Measurements from ENCODE around the gene ARIH2. TPM values are rescaled to one million over a fixed set of nuclear protein-coding genes. Genes with fewer than 3 reads are reported as not detected.

ARIH2 gene
- total RNA-seq, 4 donors from 2014 or later = 92.2 to 143 (median 123) TPM

DNA sequence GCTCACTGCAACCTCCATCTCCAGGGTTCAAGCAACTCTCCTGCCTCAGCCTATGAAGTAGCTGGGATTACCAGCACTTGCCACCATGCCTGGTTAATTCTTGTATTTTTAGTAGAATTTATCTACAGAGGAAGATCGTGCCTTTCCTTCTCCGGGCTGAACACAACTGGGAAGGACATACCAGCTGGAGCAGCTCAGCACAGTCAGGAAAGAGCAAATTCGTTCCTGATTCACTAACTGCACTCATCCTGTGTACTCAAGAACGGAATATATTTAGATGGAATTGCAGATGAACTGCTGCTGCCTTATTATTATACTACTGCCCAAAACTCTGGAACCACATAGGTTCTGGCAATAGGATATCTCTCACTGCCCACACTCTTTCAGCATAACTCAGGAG is 44.3 kb downstream of the ARIH2 start:
- peaks cover 0 to 74% of the 10 kb centered on the region in 2 donors for H3K36me3 ChIP-seq

DNA sequence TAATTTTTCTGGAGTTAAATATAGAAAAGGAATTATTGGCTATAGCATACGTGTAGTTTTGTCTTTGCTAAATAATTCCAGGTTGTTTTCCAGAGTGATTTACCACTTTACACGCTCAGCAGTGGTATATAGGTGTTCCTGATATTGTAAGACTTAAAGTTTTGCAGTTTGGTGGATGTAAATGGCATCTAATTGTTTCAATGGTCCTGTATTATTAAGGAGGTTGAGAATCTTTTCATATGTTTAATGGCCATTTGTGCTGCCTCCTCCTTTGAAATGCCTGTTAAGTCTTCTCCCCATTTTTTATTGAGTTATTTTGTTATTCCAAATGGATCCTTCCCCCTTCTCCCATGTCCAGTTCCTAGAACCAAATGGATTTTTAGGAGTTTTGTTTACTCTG is 44.9 kb downstream of the ARIH2 start:
- Histone ChIP-seq H3K9me3 (no peaks in the 10 kb centered on the region), H3K27ac (no peak overlapping the region), H3K27me3 (no peaks in the 10 kb centered on the region), H3K4me1 (no peaks in the 10 kb centered on the region), H3K4me3 (no peak overlapping the region), H3K36me3 (peaks cover 2 to 74% of the 10 kb centered on the region in 2 donors)
- TF ChIP-seq POLR2AphosphoS5 (IDR thresholded peaks at IDR 0.05) = no peak
- no peak for TF ChIP-seq POLR2A (IDR thresholded peaks at IDR 0.05)
- TF ChIP-seq EP300 (IDR thresholded peaks at IDR 0.05) = no peak
- TF ChIP-seq, protein P1, sequence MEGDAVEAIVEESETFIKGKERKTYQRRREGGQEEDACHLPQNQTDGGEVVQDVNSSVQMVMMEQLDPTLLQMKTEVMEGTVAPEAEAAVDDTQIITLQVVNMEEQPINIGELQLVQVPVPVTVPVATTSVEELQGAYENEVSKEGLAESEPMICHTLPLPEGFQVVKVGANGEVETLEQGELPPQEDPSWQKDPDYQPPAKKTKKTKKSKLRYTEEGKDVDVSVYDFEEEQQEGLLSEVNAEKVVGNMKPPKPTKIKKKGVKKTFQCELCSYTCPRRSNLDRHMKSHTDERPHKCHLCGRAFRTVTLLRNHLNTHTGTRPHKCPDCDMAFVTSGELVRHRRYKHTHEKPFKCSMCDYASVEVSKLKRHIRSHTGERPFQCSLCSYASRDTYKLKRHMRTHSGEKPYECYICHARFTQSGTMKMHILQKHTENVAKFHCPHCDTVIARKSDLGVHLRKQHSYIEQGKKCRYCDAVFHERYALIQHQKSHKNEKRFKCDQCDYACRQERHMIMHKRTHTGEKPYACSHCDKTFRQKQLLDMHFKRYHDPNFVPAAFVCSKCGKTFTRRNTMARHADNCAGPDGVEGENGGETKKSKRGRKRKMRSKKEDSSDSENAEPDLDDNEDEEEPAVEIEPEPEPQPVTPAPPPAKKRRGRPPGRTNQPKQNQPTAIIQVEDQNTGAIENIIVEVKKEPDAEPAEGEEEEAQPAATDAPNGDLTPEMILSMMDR (IDR thresholded peaks at IDR 0.05) = no peak
- WGBS, 2 donors (ENCODE audit: low coverage in 1 of 2) = 56 to 60% methylated on average over 2 of the region's 2 CpGs
- ATAC-seq = no peak

More for the DNA sequence above, 44.3 kb downstream of the ARIH2 start:
- WGBS, 2 donors (ENCODE audit: low coverage in 1 of 2) = 33 to 80% methylated on average over 1 to 3 of the region's 4 CpGs
- no peak for TF ChIP-seq POLR2AphosphoS5 (IDR thresholded peaks at IDR 0.05)
- no peak for TF ChIP-seq EP300 (IDR thresholded peaks at IDR 0.05)
- TF ChIP-seq, protein P1 (IDR thresholded peaks at IDR 0.05) = no peak
- TF ChIP-seq POLR2A (IDR thresholded peaks at IDR 0.05) = no peak
- no peaks in the 10 kb centered on the region for H3K9me3 ChIP-seq
- H3K4me3 ChIP-seq = no peak overlapping the region
- no peaks in the 10 kb centered on the region for H3K27me3 ChIP-seq
- H3K4me1 ChIP-seq = no peaks in the 10 kb centered on the region
- no peak for ATAC-seq
- no peak overlapping the region for H3K27ac ChIP-seq

DNA sequence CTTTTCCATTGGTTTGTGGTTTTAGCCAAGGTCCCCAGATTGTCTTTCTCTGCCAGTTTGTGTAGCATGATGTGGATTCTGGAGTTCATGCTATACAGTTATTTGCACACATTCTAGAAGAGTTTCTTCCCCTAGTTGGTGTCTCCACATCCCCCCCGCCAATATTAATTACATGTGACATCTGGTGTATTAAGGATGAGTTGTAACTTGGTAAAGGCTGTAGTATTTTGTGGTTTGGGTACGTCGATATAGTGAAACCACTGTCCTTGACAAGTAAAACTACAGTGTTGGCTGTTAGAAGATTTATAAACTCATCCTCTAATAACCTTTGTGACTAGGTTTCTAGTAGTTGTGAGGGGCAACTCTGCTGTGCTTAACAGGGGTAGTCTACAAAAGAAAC is 47.7 kb downstream of the ARIH2 start:
- 81 to 94% methylated on average over 3 of the region's 3 CpGs for WGBS, 2 donors (ENCODE audit: low coverage in 1 of 2)
- Histone ChIP-seq H3K9me3 (no peaks in the 10 kb centered on the region), H3K27me3 (no peaks in the 10 kb centered on the region), H3K4me1 (no peaks in the 10 kb centered on the region), H3K36me3 (peaks cover 3 to 97% of the 10 kb centered on the region in 2 donors), H3K27ac (no peak overlapping the region), H3K4me3 (no peak overlapping the region)
- ATAC-seq = no peak
- TF ChIP-seq, protein P1 (IDR thresholded peaks at IDR 0.05) = no peak
- TF ChIP-seq EP300 (IDR thresholded peaks at IDR 0.05) (no peak), POLR2A (IDR thresholded peaks at IDR 0.05) (no peak), POLR2AphosphoS5 (IDR thresholded peaks at IDR 0.05) (no peak)

DNA sequence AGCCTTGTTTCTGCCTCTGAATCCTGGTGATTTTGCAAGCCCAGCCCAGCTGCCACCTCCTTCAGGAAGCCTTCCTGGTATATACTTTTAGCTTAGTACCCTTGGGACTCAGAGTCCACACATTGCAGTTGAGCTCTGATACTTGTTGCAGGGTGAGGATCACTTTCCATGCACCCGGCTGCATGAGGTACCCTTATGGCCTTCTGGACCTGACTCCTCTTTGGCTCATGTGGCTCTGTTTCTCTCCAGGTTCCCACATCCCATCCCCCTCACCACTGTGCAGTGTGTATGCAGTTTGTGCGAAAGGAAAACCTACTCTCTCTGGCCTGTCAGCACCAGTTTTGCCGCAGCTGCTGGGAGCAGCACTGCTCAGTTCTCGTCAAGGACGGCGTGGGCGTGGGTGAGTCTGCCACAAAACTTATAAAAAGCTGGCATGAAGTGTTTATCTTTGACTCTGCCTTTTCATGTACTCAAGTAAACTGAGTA is 48.3 kb downstream of the ARIH2 start:
- H3K36me3 ChIP-seq = peaks cover 6 to 97% of the 10 kb centered on the region in 2 donors
- no peak for ATAC-seq
- TF ChIP-seq EP300 (IDR thresholded peaks at IDR 0.05) = no peak
- no peak for TF ChIP-seq POLR2A (IDR thresholded peaks at IDR 0.05)
- TF ChIP-seq, protein P1 (IDR thresholded peaks at IDR 0.05) = no peak
- TF ChIP-seq POLR2AphosphoS5 (IDR thresholded peaks at IDR 0.05) = no peak
- WGBS, 2 donors (ENCODE audit: low coverage in 1 of 2) = 75 to 94% methylated on average over 2 to 6 of the region's 7 CpGs
- H3K27ac ChIP-seq = no peak overlapping the region
- H3K4me1 ChIP-seq = no peaks in the 10 kb centered on the region
- no peaks in the 10 kb centered on the region for H3K9me3 ChIP-seq
- no peak overlapping the region for H3K4me3 ChIP-seq
- no peaks in the 10 kb centered on the region for H3K27me3 ChIP-seq

DNA sequence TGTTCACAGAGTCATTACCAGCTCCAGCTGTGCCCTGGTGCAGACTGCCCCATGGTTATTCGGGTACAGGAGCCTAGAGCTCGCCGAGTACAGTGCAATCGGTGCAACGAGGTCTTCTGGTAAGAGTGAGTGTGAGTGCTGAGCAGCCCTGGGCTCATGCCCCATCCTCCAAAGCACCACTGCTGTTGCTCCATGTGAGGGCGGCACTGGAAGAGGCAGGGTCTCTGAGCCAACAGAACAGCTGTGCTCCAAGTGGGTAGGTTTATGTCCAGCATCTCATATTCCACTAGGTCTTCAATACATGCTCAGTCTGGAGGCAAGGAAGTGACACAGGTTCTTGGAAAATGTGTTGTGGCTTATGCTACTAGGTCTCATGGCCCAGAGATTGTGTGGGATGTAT is 51.9 kb downstream of the ARIH2 start:
- H3K27me3 ChIP-seq = no peaks in the 10 kb centered on the region
- TF ChIP-seq POLR2A (IDR thresholded peaks at IDR 0.05) (no peak), EP300 (IDR thresholded peaks at IDR 0.05) (no peak), POLR2AphosphoS5 (IDR thresholded peaks at IDR 0.05) (no peak)
- TF ChIP-seq, protein P1 (IDR thresholded peaks at IDR 0.05) = no peak
- no peak overlapping the region for H3K4me3 ChIP-seq
- H3K9me3 ChIP-seq = no peaks in the 10 kb centered on the region
- H3K27ac ChIP-seq = no peak overlapping the region
- no peak for ATAC-seq
- no peaks in the 10 kb centered on the region for H3K4me1 ChIP-seq
- peaks cover 7 to 100% of the 10 kb centered on the region in 2 donors for H3K36me3 ChIP-seq
- WGBS, 2 donors (ENCODE audit: low coverage in 1 of 2) = 100% methylated on average over 1 of the region's 6 CpGs; no CpG with 5 or more reads in 1 of the 2 donors
